Ascending aorta (tissue), 2 donors: ENCODE measurements around the gene MCF2. TPM values are rescaled to one million over a fixed set of nuclear protein-coding genes. Genes with fewer than 3 reads are reported as not detected.

Source experiments
- DNase-seq, 2 donors: peaks; one replicate each; pipeline ENCODE4 v3.0.0-alpha.2; 2019; ENCODE audit warnings: low spot score in 2 of 2
- H3K27ac ChIP-seq, 2 donors: fragments of 200-600 bp; sonication (generic); one replicate each; pipeline ENCODE4 v1.5.1; 2016 to 2017; ENCODE audit warnings: mild to moderate bottlenecking in 1 of 2
- H3K27me3 ChIP-seq: fragments of 200-600 bp; sonication (generic); one replicate; pipeline ENCODE4 v1.5.1; 2017
- H3K36me3 ChIP-seq, 2 donors: fragments of 200-600 bp; sonication (generic); one replicate each; pipeline ENCODE4 v1.5.1; 2016
- H3K4me1 ChIP-seq, 2 donors: fragments of 200-600 bp; sonication (generic); one replicate each; pipeline ENCODE4 v1.5.1; 2016 to 2017; ENCODE audit warnings: mild to moderate bottlenecking in 1 of 2
- H3K4me3 ChIP-seq, 2 donors: fragments of 200-600 bp; sonication (generic); one replicate each; pipeline ENCODE4 v1.5.1; 2016 to 2017; ENCODE audit warnings: mild to moderate bottlenecking in 1 of 2
- H3K9me3 ChIP-seq, 2 donors: fragments of 200-600 bp; sonication (generic); one replicate each; pipeline ENCODE4 v1.5.1; 2016
- CTCF ChIP-seq, 3 experiments: fragments of 200-600 bp in 2 of 3; fragments of 450-650 bp in 1 of 3; sonication (generic) in 2 of 3; IDR thresholded peaks; one replicate each; pipeline ENCODE4 v1.5.1; 2016 to 2019; ENCODE audit warnings: antibody characterized with exemption in 3 of 3, mild to moderate bottlenecking in 1 of 3, moderate library complexity in 1 of 3
- intact Hi-C: fragments of 100-400 bp; cut with DNase I; formaldehyde crosslinking; loops from one replicate; pipeline ENCODE4 v1.15.1; 2023
- total RNA-seq: library from RNA; depleted of rRNA; stranded (reverse); fragments of >200 nt; gene quantifications from one replicate; pipeline ENCODE4 v1.1.0, GENCODE V29; 2016

MCF2 gene
- total RNA-seq, 1 donor from 2014 or later, result not detected

DNA sequence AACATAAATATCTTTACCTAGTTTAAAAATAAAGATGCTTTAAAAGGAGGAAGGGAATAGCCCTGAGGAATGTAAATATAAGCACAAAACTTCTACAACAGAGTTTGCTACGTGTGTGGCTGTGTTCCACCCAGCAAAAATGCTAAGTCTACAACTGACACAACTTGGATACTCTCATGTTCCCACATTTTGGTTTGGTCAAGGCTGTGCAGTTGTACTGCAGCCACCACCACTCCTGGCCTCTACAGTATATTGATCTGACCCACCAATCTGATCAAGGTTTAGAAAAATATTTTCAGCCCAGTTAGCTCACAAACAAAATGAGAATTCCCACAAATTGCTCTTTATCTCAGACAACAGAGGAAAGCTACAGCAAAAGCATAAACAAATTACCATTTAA lies 165.3 kb downstream of the MCF2 start:
- DNase-seq, result no peak
- intact Hi-C loops, result no loop called here
- Histone ChIP-seq H3K36me3 (no peaks in the 10 kb centered on the region), H3K27me3 (no peaks in the 10 kb centered on the region), H3K27ac (no peak overlapping the region), H3K9me3 (no peaks in the 10 kb centered on the region), H3K4me3 (no peak overlapping the region), H3K4me1 (no peaks in the 10 kb centered on the region)
- TF ChIP-seq CTCF (IDR thresholded peaks at IDR 0.05), result no peak

GRCh38 chrX:139538907-139539790 lies 168.8 kb downstream of the MCF2 start:
- intact Hi-C loops, result no loop called here
- Histone ChIP-seq H3K27me3 (no peaks in the 10 kb centered on the region), H3K4me3 (no peak overlapping the region), H3K27ac (no peak overlapping the region), H3K36me3 (no peaks in the 10 kb centered on the region), H3K4me1 (no peaks in the 10 kb centered on the region), H3K9me3 (no peaks in the 10 kb centered on the region)
- DNase-seq, result no peak
- no peak for TF ChIP-seq CTCF (IDR thresholded peaks at IDR 0.05)

- Histone ChIP-seq H3K4me3 (no peak overlapping the region), H3K27me3 (no peaks in the 10 kb centered on the region), H3K4me1 (no peaks in the 10 kb centered on the region), H3K36me3 (no peaks in the 10 kb centered on the region), H3K9me3 (no peaks in the 10 kb centered on the region), H3K27ac (no peak overlapping the region)
- TF ChIP-seq CTCF (IDR thresholded peaks at IDR 0.05), result no peak
- intact Hi-C loops, result no loop called here
- no peak for DNase-seq
These were observed 174.5 kb downstream of the MCF2 start for GRCh38 chrX:139533444-139533843.

GRCh38 chrX:139532834-139533233 lies 175.1 kb downstream of the MCF2 start:
- Histone ChIP-seq H3K9me3 (no peaks in the 10 kb centered on the region), H3K4me3 (no peak overlapping the region), H3K27me3 (no peaks in the 10 kb centered on the region), H3K4me1 (no peaks in the 10 kb centered on the region), H3K27ac (no peak overlapping the region), H3K36me3 (no peaks in the 10 kb centered on the region)
- no peak for TF ChIP-seq CTCF (IDR thresholded peaks at IDR 0.05)
- intact Hi-C loops, result no loop called here
- DNase-seq, result no peak

Other genes starting within 250 kb of the MCF2 start
- gene F9, start 177.4 kb downstream of the MCF2 start, total RNA-seq, result 15.0 TPM
- gene ATP11C, start 224.9 kb upstream of the MCF2 start, total RNA-seq, result 16.4 TPM